IMR-90 (cell line): ENCODE measurements around the gene A1BG. TPM values are rescaled to one million over a fixed set of nuclear protein-coding genes. Genes with fewer than 3 reads are reported as not detected.

Source experiments
- ATAC-seq: fragments of 200-7000 bp; cut with Tn5 transposase; 2 replicates; pipeline ENCODE4 v1.9.1; 2020; ENCODE audit warnings: low read depth, mild to moderate bottlenecking, moderate library complexity
- BruUV-seq: library from RNA; stranded (reverse); fragments of 400-500 nt; replicated peaks from 2 replicates; lab custom pipeline; 2021; lab: Mats Ljungman, UMichigan
- CTCF ChIA-PET: fragments of 300-600 bp; formaldehyde crosslinking; extraction: SDS; loops from one replicate; lab custom pipeline; 2021; ENCODE audit warnings: antibody characterized with exemption; lab: Yijun Ruan, JAX
- POLR2A ChIA-PET: fragments of 300-600 bp; sonication (Branson Sonifier 250); formaldehyde crosslinking; loops from one replicate; lab custom pipeline; 2022; ENCODE audit warnings: antibody characterized with exemption; ENCODE audit not compliant: unreplicated experiment; lab: Charles Lee
- DNase-seq: peaks from one replicate; pipeline ENCODE4 v3.0.0; 2013
- H2AFZ ChIP-seq: replicated peaks from 2 replicates; pipeline ENCODE3; 2013; ENCODE audit warnings: low read length, mild to moderate bottlenecking; ENCODE audit not compliant: poor library complexity
- H2AK5ac ChIP-seq: 2 replicates; pipeline ENCODE4 v1.6.1; 2013; ENCODE audit warnings: low read depth, low read length, inconsistent platforms
- H2AK9ac ChIP-seq: replicated peaks from 2 replicates; pipeline ENCODE3; 2013; ENCODE audit warnings: mild to moderate bottlenecking, low read depth, low read length, moderate library complexity; ENCODE audit not compliant: poor library complexity
- H2BK120ac ChIP-seq: 2 replicates; pipeline ENCODE4 v1.6.1; 2013; ENCODE audit warnings: low read depth, low read length, inconsistent platforms
- H2BK15ac ChIP-seq: 3 replicates; pipeline ENCODE4 v1.6.1; 2013; ENCODE audit warnings: low read depth, low read length, inconsistent platforms
- H2BK20ac ChIP-seq: 2 replicates; pipeline ENCODE4 v1.6.1; 2013; ENCODE audit warnings: low read depth, mild to moderate bottlenecking, inconsistent platforms, low read length, moderate library complexity
- H2BK5ac ChIP-seq: 2 replicates; pipeline ENCODE4 v1.6.1; 2013; ENCODE audit warnings: mild to moderate bottlenecking, low read depth, low read length, inconsistent platforms; ENCODE audit not compliant: poor library complexity, severe bottlenecking
- H3K14ac ChIP-seq: replicated peaks from 2 replicates; pipeline ENCODE4 v1.6.1; 2013; ENCODE audit warnings: low read depth, low read length, inconsistent platforms
- H3K18ac ChIP-seq: 2 replicates; pipeline ENCODE4 v1.6.1; 2013; ENCODE audit warnings: low read depth, low read length, control low read depth
- H3K23ac ChIP-seq: 2 replicates; pipeline ENCODE4 v1.6.1; 2013; ENCODE audit warnings: low read depth, low read length, inconsistent platforms
- H3K27ac ChIP-seq: 2 replicates; pipeline ENCODE4 v1.5.1; 2013; ENCODE audit warnings: mild to moderate bottlenecking, control low read depth, low read length; ENCODE audit not compliant: insufficient read depth
- H3K27me3 ChIP-seq: 2 replicates; pipeline ENCODE4 v1.6.1; 2013; ENCODE audit warnings: low read length; ENCODE audit not compliant: control insufficient read depth, insufficient read depth
- H3K36me3 ChIP-seq: 2 replicates; pipeline ENCODE4 v1.6.1; 2013; ENCODE audit warnings: low read length, mixed read lengths; ENCODE audit not compliant: control insufficient read depth, insufficient read depth
- H3K4ac ChIP-seq: 2 replicates; pipeline ENCODE4 v1.6.1; 2013; ENCODE audit warnings: low read depth, low read length, inconsistent platforms
- H3K4me1 ChIP-seq: 2 replicates; pipeline ENCODE4 v1.6.1; 2013; ENCODE audit warnings: low read length, mixed read lengths; ENCODE audit not compliant: control insufficient read depth, insufficient read depth
- H3K4me2 ChIP-seq: 2 replicates; pipeline ENCODE4 v1.6.1; 2013; ENCODE audit warnings: low read depth, mild to moderate bottlenecking, control low read depth, low read length, moderate library complexity
- H3K4me3 ChIP-seq: 2 replicates; pipeline ENCODE4 v1.5.1; 2013; ENCODE audit warnings: low read depth, mild to moderate bottlenecking, control low read depth, low read length, moderate library complexity; ENCODE audit not compliant: insufficient read depth
- H3K56ac ChIP-seq: 2 replicates; pipeline ENCODE4 v1.6.1; 2013; ENCODE audit warnings: low read length, inconsistent platforms; ENCODE audit not compliant: insufficient read depth; ENCODE audit errors: extremely low read depth
- H3K79me1 ChIP-seq, 2 experiments: 2 replicates each; pipeline ENCODE4 v1.6.1; 2013; ENCODE audit warnings: low read length in 2 of 2, inconsistent platforms in 1 of 2, low read depth in 1 of 2
- H3K9ac ChIP-seq: 2 replicates; pipeline ENCODE4 v1.6.1; 2013; ENCODE audit warnings: low read depth, low read length, control low read depth
- H3K9me1 ChIP-seq: 2 replicates; pipeline ENCODE4 v1.6.1; 2013; ENCODE audit warnings: low read length, inconsistent platforms; ENCODE audit not compliant: insufficient read depth
- H3K9me3 ChIP-seq: 2 replicates; pipeline ENCODE4 v1.6.1; 2013; ENCODE audit warnings: low read length; ENCODE audit not compliant: control insufficient read depth, insufficient read depth
- H4K20me1 ChIP-seq: 2 replicates; pipeline ENCODE4 v1.6.1; 2013; ENCODE audit warnings: low read length, inconsistent platforms; ENCODE audit not compliant: insufficient read depth
- H4K5ac ChIP-seq: 2 replicates; pipeline ENCODE4 v1.6.1; 2013; ENCODE audit warnings: mild to moderate bottlenecking, low read depth, low read length, control low read depth
- H4K8ac ChIP-seq, 2 experiments: 2 replicates each; pipeline ENCODE4 v1.6.1; 2013; ENCODE audit warnings: low read depth in 2 of 2, low read length in 2 of 2, control low read depth in 1 of 2, inconsistent platforms in 1 of 2
- H4K91ac ChIP-seq: 2 replicates; pipeline ENCODE4 v1.6.1; 2013; ENCODE audit warnings: low read depth, low read length, inconsistent platforms; ENCODE audit not compliant: insufficient read depth
- CHD1 ChIP-seq: IDR thresholded peaks from 2 replicates; pipeline ENCODE4 v1.6.1; 2012; ENCODE audit warnings: low read depth, low read length, improper control_type of control experiment
- FOS ChIP-seq: fragments of 150-350 bp; IDR thresholded peaks from 2 replicates; pipeline ENCODE4 v1.6.1; 2016; ENCODE audit warnings: low read depth, low read length
- MAFK ChIP-seq: IDR thresholded peaks from 2 replicates; pipeline ENCODE4 v1.6.1; 2012; ENCODE audit warnings: low read depth, low read length, improper control_type of control experiment
- MAZ ChIP-seq: IDR thresholded peaks from 2 replicates; pipeline ENCODE4 v1.6.1; 2012; ENCODE audit warnings: low read depth, mild to moderate bottlenecking, low read length, improper control_type of control experiment, moderate library complexity, borderline replicate concordance
- MXI1 ChIP-seq: IDR thresholded peaks from 2 replicates; pipeline ENCODE4 v1.6.1; 2012; ENCODE audit warnings: low read depth, mild to moderate bottlenecking, low read length, moderate library complexity, borderline replicate concordance
- POLR2A ChIP-seq: IDR thresholded peaks from 2 replicates; pipeline ENCODE4 v1.6.1; 2012; ENCODE audit warnings: mild to moderate bottlenecking, low read depth, low read length
- RCOR1 ChIP-seq: IDR thresholded peaks from 2 replicates; pipeline ENCODE4 v1.6.1; 2012; ENCODE audit warnings: mild to moderate bottlenecking, low read length, improper control_type of control experiment; ENCODE audit not compliant: insufficient replicate concordance
- RFX5 ChIP-seq: IDR thresholded peaks from 2 replicates; pipeline ENCODE4 v1.8.0; 2012; ENCODE audit warnings: low read depth, mild to moderate bottlenecking, low read length, moderate library complexity
- SMC3 ChIP-seq: fragments of 150-350 bp; IDR thresholded peaks from 2 replicates; pipeline ENCODE4 v1.6.1; 2016; ENCODE audit warnings: low read depth, mild to moderate bottlenecking, antibody characterized with exemption, low read length, moderate library complexity
- WGBS, 2 experiments: methylation state at CpG; one replicate each; pipeline versions ENCODE4 v1.1.5 to v1.1.7; 2013; ENCODE audit warnings: missing lambda C conversion rate in 2 of 2; ENCODE audit not compliant: insufficient read length in 1 of 2; ENCODE audit errors: extremely low coverage in 2 of 2; 5-methylcytosine and 5-hydroxymethylcytosine counted together
- dilution Hi-C: fragments of 300-500 bp; cut with HindIII; formaldehyde crosslinking; loops from one replicate; pipeline ENCODE4 v1.14.3; 2018; ENCODE audit warnings: low sequenced_read_pairs; ENCODE audit not compliant: unreplicated experiment
- in situ Hi-C: fragments of 300-500 bp; cut with MboI; formaldehyde crosslinking; loops from 3 replicates; pipeline ENCODE4 v1.14.3; 2019; ENCODE audit warnings: low sequenced_read_pairs, inconsistent platforms, mixed read lengths
- intact Hi-C: fragments of 100-400 bp; cut with micrococcal nuclease; formaldehyde crosslinking; loops from 2 replicates; pipeline ENCODE4 v1.10.0; 2022
- polyA plus RNA-seq, 3 experiments: library from polyadenylated mRNA; depleted of rRNA; stranded (reverse); fragments of >200 nt; gene quantifications; 2 replicates each; pipeline ENCODE4 v1.2.3, GENCODE V29; 2012; ENCODE audit warnings: low replicate concordance in 1 of 3
- total RNA-seq: library from RNA; depleted of rRNA; stranded (reverse); fragments of >200 nt; gene quantifications from 2 replicates; pipeline ENCODE4 v1.2.3, GENCODE V29; 2012
- TF ChIP-seq, protein P1 (sequence below): conservative IDR thresholded peaks from 2 replicates; pipeline ENCODE4 v1.5.1; 2012; ENCODE audit warnings: mild to moderate bottlenecking, low read depth, low read length, improper control_type of control experiment
- TF ChIP-seq, protein P2 (sequence below): fragments of 150-350 bp; IDR thresholded peaks from 2 replicates; pipeline ENCODE4 v1.6.1; 2016; ENCODE audit warnings: low read depth, mild to moderate bottlenecking, low read length, moderate library complexity, borderline replicate concordance

A1BG gene
- total and polyA plus RNA-seq, 2 of the 4 experiments (the other 2 are of a cell fraction) = 4.5 to 54.5 TPM

DNA sequence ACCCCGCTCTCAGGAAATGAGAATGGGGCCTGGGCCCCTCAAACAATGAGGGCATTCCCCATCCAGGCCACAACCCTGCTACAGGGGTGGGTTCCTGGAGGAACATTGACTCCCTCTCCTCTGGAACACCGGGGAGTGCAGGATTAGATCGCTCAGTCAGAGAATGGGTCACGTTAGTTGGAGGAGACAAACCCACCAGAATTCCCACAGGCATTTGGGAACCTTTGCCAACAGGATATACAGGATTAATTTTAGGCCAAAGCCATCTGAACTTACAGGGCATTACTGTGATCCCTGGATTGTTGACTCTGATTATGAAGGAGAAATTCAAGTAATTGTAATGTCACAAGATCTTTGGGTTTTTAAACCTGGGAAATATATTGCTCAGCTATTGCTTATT, 45.6 kb downstream of the A1BG start:
- no CpG with 5 or more reads among the region's 4 CpGs for WGBS, 2 experiments
- Histone ChIP-seq H4K20me1 (no peaks in the 10 kb centered on the region), H3K23ac (no peak overlapping the region), H4K91ac (no peak overlapping the region), H2AK9ac (no peak overlapping the region), H4K5ac (no peak overlapping the region), H3K27me3 (no peaks in the 10 kb centered on the region), H2BK15ac (no peak overlapping the region), H3K79me1 (peaks cover 29 to 44% of the 10 kb centered on the region in 2 experiments), H3K9ac (no peak overlapping the region), H3K56ac (no peak overlapping the region), H2BK5ac (no peak overlapping the region), H2AK5ac (no peak overlapping the region), H3K27ac (no peak overlapping the region), H3K4ac (no peak overlapping the region), H3K4me3 (no peak overlapping the region), H3K36me3 (peaks cover 24% of the 10 kb centered on the region), H3K9me3 (no peaks in the 10 kb centered on the region), H3K14ac (no peak overlapping the region), H3K4me2 (no peak overlapping the region), H4K8ac (no peak overlapping the region), H2BK120ac (no peak overlapping the region), H2AFZ (no peak overlapping the region), H2BK20ac (no peak overlapping the region), H3K4me1 (peaks cover 2% of the 10 kb centered on the region; the same call in 1 of the 2 replicates), H3K9me1 (0 out of 2 replicates have a peak, but pooled peaks cover 3% of the 10 kb centered on the region), H3K18ac (no peak overlapping the region)
- in situ Hi-C loops (no loop called here), intact Hi-C loops (loop anchor here (5.0 kb wide), 1 partner anchor 210 kb away; the partner anchor contains the start of gene ZBTB45), dilution Hi-C loops (no loop called here)
- TF ChIP-seq FOS (no peak), RFX5 (no peak), POLR2A (no peak), MXI1 (no peak), MAZ (no peak), RCOR1 (no peak), MAFK (no peak), SMC3 (no peak), CHD1 (no peak)
- TF ChIP-seq, protein P1, sequence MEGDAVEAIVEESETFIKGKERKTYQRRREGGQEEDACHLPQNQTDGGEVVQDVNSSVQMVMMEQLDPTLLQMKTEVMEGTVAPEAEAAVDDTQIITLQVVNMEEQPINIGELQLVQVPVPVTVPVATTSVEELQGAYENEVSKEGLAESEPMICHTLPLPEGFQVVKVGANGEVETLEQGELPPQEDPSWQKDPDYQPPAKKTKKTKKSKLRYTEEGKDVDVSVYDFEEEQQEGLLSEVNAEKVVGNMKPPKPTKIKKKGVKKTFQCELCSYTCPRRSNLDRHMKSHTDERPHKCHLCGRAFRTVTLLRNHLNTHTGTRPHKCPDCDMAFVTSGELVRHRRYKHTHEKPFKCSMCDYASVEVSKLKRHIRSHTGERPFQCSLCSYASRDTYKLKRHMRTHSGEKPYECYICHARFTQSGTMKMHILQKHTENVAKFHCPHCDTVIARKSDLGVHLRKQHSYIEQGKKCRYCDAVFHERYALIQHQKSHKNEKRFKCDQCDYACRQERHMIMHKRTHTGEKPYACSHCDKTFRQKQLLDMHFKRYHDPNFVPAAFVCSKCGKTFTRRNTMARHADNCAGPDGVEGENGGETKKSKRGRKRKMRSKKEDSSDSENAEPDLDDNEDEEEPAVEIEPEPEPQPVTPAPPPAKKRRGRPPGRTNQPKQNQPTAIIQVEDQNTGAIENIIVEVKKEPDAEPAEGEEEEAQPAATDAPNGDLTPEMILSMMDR = no peak
- TF ChIP-seq, protein P2, sequence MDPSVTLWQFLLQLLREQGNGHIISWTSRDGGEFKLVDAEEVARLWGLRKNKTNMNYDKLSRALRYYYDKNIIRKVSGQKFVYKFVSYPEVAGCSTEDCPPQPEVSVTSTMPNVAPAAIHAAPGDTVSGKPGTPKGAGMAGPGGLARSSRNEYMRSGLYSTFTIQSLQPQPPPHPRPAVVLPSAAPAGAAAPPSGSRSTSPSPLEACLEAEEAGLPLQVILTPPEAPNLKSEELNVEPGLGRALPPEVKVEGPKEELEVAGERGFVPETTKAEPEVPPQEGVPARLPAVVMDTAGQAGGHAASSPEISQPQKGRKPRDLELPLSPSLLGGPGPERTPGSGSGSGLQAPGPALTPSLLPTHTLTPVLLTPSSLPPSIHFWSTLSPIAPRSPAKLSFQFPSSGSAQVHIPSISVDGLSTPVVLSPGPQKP = no peak
- BruUV-seq = no TSS peak
- CTCF ChIA-PET = no interaction called here
- no peak for ATAC-seq
- POLR2A ChIA-PET = no interaction called here
- no peak for DNase-seq
